Panc1 (cell line): ENCODE results near the gene C12orf57.

ENCODE experiments used
- CTCF ChIP-seq: fragments of 450-650 bp; IDR thresholded peaks from 2 replicates; pipeline ENCODE4 v1.5.1; 2017; ENCODE audit warnings: mild to moderate bottlenecking
- POLR2AphosphoS5 ChIP-seq: IDR thresholded peaks from 2 replicates; pipeline ENCODE4 v1.6.1; 2012; ENCODE audit warnings: mild to moderate bottlenecking, low read depth, low read length, moderate library complexity
- REST ChIP-seq, 2 experiments: IDR thresholded peaks; 2 replicates each; pipeline ENCODE4 v1.6.1; 2011 to 2012; ENCODE audit warnings: low read depth in 2 of 2, control low read depth in 1 of 2, low read length in 1 of 2, mild to moderate bottlenecking in 1 of 2, moderate library complexity in 1 of 2; ENCODE audit not compliant: insufficient read depth in 1 of 2
- TCF7L2 ChIP-seq: IDR thresholded peaks from 2 replicates; pipeline ENCODE4 v1.6.1; 2011; ENCODE audit warnings: mild to moderate bottlenecking, low read depth, low read length, inconsistent platforms

- TF ChIP-seq CTCF (no peak), POLR2AphosphoS5 (no peak), TCF7L2 (no peak), REST (IDR thresholded peaks at IDR 0.05; ENCODE audit: insufficient read depth in 1 of 2, low read depth in 2 of 2, low read length in 1 of 2) (no peak)
These were observed 38.7 kb downstream of the C12orf57 start for GRCh38 chr12:6982532-6982931.
